ENCODE measurements around the gene C16orf74. TPM values are rescaled to one million over a fixed set of nuclear protein-coding genes. Genes with fewer than 3 reads are reported as not detected.

C16orf74 gene
- polyA plus RNA-seq, 3 donors, result 4.1 to 4.9 (median 4.9) TPM

- DNase-seq, result no peak
These were observed 75.5 kb downstream of the C16orf74 start for GRCh38 chr16:85675251-85675874.

- no peak for DNase-seq
These were observed 76.1 kb downstream of the C16orf74 start for GRCh38 chr16:85674828-85675227.

- DNase-seq, result no peak
These were observed 76.5 kb downstream of the C16orf74 start for GRCh38 chr16:85674418-85674755.

- DNase-seq, result no peak
These were observed 77.1 kb downstream of the C16orf74 start for GRCh38 chr16:85673529-85674417.

GRCh38 chr16:85670840-85671239 lies 80.1 kb downstream of the C16orf74 start:
- DNase-seq, result no peak

- DNase-seq, result no peak
These were observed 82.0 kb downstream of the C16orf74 start for GRCh38 chr16:85668676-85669424.

GRCh38 chr16:85667841-85668413 lies 83.0 kb downstream of the C16orf74 start:
- no peak for DNase-seq

- no peak for DNase-seq
These were observed 83.6 kb downstream of the C16orf74 start for GRCh38 chr16:85667261-85667660.

GRCh38 chr16:85665929-85666328 lies 85.0 kb downstream of the C16orf74 start:
- no peak for DNase-seq

GRCh38 chr16:85665373-85665740 lies 85.5 kb downstream of the C16orf74 start:
- no peak for DNase-seq

- no peak for DNase-seq
These were observed 86.1 kb downstream of the C16orf74 start for GRCh38 chr16:85664580-85665372.

- no peak for DNase-seq
These were observed 87.0 kb downstream of the C16orf74 start for GRCh38 chr16:85663891-85664321.

GRCh38 chr16:85662976-85663830 lies 87.7 kb downstream of the C16orf74 start:
- no peak for DNase-seq

- DNase-seq, result peak; percentile 74
These were observed 88.4 kb downstream of the C16orf74 start for GRCh38 chr16:85662482-85662812.

- DNase-seq, result no peak
These were observed 89.0 kb downstream of the C16orf74 start for GRCh38 chr16:85661740-85662481.

GRCh38 chr16:85660843-85661739 lies 89.8 kb downstream of the C16orf74 start:
- DNase-seq, result no peak

- peak; percentile 51 for DNase-seq
These were observed 90.9 kb downstream of the C16orf74 start for GRCh38 chr16:85659805-85660511.

GRCh38 chr16:85659336-85659735 lies 91.6 kb downstream of the C16orf74 start:
- DNase-seq, result no peak
